HG02588 (cell line): ENCODE results near the gene AZU1.

Experiments
- ATAC-seq: cut with Tn5 transposase; IDR thresholded peaks from one replicate; pipeline ENCODE4 v1.9.1; 2021; ENCODE audit warnings: mild to moderate bottlenecking, moderate library complexity; ENCODE audit not compliant: unreplicated experiment

The AZU1 gene

DNA sequence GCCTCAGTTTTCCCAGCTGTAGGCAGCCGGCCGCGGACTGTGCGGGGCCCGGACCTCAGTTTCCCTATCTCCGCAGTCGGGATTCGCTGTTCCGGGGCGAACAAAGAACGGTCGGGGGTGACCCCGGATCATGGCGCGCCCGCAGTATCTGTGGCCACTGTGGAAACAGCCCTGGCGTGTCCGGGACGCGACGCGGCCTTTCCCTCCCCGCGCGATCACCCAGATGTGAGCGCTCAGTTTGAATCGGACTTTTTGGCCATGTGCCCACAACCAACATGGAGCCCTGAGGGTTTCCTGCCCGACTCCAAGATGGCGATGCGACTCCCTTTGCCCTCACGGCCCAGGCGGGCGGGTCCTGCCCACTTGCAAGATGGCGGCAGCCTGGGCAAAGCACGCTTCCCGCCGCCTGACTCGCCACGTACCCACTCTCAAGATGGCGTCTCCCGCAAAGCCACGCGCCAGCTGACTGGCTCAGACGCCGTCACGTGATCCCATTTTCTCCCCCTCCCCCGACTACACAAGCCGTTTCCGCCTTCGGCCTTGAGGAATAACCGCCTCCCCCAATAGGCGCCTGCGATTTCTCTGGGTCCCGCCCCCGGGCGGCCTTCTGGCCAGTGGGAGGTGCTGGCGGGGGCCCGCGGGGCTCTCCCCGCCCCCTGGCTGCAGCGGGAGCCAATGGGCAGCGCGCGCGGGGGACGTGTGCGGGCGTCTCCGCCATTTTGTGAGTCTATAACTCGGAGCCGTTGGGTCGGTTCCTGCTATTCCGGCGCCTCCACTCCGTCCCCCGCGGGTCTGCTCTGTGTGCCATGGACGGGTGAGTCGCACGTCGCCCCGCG lies 30.7 kb upstream of the AZU1 start, which contains the start of gene PTBP1:
Gene PTBP1, plus strand, starts transcription at position 761 of the 836 bp plus-strand sequence. Its CDS starts 46 bp downstream, at position 807.
- peak; percentile 67 for ATAC-seq

GRCh38 chr19:797528-798414 lies 29.9 kb upstream of the AZU1 start:
- ATAC-seq: peak; percentile 41

DNA sequence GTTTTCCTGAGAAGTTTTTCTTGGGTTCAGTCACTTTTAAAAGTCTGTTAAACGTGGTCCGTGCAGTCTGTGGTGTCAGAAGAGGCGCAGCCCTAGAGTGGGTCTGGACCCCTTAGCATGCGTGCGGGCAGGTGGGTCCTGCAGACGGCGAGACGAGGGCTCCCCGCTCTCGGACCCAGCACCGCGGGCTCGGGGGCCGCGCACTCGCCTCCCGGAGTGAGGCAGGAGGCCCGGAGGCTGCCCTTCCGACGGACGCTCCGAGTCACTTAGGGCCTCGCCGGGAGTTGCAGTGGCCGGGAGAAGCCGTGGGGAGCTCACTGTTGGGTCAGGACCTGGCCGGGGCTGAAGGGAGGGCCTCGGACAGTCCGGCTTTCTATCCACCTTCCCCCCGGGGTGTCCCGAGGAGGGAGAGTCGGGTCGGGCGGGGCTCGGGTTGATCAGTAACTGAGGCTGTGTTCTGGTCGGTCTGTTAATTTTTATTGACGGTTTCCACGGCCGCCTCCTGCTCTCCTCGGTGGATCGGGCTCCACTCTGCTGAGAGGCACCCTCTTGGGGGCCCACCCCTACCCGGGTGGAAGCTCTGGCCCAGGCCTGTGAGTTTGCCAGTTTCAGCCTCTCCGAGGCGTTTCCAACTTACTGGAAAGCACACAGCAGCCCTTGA lies 29.1 kb upstream of the AZU1 start:
- no peak for ATAC-seq

DNA sequence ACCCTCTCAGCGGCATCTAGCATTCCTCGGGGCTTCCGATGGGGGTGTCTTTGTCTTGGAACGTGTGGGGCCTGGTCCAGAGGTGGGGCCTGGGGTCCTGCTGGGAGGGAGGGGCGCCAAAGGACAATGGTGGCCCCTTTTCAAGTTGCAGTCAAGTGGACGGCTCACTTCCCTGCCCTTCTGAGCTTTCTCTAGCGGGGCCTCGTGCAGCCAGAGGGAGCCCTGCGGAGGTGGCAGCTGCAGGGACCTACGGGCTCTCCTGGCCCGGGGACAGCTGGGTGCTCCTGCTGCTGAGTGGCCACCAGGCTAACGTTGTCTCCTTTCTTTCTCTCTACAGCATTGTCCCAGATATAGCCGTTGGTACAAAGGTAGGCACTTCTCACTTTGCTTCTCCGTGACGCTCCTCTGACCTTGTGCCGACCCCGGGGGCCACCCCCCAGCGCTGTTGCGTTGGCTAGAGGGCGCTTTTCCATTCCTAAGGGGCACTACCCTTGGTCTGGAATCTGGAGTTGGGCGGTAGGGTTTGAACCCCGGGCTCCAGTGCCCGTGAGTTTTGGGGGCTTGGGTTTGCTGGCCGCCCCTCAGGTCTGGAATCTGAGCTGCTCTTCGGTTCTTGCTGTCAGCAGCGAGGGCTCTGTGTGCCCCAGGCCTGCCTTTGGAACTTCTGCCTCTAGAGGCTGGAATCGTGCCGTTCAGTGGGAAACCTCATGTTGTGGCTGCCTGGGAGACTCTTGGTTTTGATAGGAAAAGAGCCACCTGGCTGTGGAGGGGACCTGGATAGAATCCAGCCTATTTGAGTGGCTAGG lies 28.4 kb upstream of the AZU1 start:
- no peak for ATAC-seq

DNA sequence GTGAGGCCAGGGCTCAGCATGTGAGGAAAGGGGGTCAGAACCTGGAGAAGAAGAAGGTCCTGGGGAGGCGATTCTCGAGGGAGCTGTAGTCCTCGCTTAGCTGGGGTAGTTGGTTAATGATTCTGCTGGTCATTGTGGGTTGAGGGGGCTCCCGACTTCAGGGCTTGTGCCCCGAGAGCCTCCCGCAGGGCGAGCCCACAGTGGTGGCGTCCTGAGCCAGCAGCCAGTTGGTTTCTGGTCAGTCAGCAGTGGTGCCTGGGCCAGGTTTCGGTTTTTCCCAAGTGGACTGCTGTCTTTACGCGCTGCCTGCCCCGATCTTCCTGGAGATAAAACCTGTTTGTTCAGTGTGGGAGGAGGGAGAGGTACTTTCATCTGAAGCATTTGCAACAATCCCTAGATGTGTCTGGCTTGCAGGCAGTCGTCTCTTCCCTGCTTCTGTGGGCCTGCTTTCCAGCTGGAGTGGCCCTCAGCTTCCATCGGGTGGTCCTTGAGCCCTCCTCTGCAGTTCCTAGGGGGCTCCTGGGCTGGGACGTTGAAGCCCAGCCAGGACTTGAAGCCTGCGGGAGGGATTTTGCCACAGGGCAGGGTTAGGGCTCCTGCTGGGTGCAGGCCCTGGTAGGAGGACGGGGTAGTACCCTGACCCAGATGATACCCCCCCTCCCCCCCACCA lies 27.1 kb upstream of the AZU1 start:
- ATAC-seq: no peak

GRCh38 chr19:801030-801860 lies 26.4 kb upstream of the AZU1 start:
- ATAC-seq: no peak

GRCh38 chr19:801861-802497 lies 25.7 kb upstream of the AZU1 start:
- ATAC-seq: no peak

- ATAC-seq: no peak
Observed at GRCh38 chr19:802498-803098, 25.0 kb upstream of the AZU1 start.

DNA sequence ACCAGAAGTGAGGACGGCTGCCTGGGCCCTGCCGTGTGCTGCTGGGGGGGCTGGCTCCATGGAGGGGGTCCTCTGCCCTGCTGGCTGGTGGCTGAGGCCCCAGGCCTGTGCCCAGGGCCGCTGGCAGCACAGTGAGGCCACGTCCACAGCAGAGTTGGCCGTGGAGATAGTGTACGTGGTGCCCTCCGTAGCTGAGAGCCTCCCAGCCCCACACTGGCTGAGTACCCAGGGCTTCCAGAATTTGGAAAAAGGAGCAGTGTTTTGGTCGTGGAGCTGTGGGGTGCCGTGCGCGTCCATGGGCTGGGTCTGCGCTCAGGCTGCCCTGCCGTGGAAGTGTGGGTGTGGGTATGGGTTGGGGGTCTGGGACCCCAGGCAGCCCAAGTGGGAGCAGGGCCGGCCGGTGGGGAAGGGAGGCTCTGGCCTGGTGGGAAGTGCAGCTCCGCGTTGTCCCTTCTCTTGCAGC lies 24.5 kb upstream of the AZU1 start:
- no peak for ATAC-seq

GRCh38 chr19:803686-804418 lies 23.8 kb upstream of the AZU1 start:
- ATAC-seq: no peak

GRCh38 chr19:804419-805165 lies 23.0 kb upstream of the AZU1 start:
- ATAC-seq: no peak

- no peak for ATAC-seq
Observed at GRCh38 chr19:805166-805551, 22.5 kb upstream of the AZU1 start.

- no peak for ATAC-seq
Observed at GRCh38 chr19:805600-806550, 21.8 kb upstream of the AZU1 start.

DNA sequence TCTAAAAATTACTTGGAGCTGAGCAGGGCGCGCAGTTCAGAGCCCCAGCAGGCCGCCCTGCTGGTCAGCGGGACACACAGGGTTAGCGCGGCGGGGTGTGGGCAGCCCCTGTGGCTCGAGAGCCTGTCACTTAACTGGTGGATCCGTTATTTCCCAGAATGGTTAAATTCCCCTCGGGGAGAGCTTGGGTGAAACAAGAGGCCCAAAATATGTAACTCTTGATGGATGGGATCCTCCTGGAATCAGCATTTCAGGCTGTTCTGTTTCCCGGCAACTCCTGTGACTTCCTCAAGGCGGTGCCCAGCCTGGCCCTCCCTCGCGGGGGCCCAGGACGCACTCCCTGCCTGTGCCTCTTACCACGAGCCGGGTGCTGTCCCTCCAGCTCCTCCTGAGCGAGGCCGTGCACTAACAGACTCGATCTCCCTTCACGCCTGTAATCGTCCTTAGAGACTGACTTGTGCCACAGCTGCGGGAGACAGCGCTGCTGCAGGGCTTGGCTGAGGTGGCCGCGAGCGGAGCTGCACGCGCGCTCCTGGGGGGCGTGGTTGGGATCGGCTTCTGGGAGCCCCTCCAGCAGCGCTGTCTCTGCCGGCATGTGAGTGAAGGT lies 20.7 kb upstream of the AZU1 start:
- ATAC-seq: no peak
